DLD1 (cell line): ENCODE measurements around the gene FANCC.

Experiments used
- in situ Hi-C: cut with HindIII; loops from 2 replicates; pipeline ENCODE4 v1.10.0; 2017; ENCODE audit warnings: low sequenced_read_pairs

The FANCC gene

GRCh38 chr9:95201206-95201605, 116.3 kb downstream of the FANCC start:
- in situ Hi-C loops, result no loop called here

DNA sequence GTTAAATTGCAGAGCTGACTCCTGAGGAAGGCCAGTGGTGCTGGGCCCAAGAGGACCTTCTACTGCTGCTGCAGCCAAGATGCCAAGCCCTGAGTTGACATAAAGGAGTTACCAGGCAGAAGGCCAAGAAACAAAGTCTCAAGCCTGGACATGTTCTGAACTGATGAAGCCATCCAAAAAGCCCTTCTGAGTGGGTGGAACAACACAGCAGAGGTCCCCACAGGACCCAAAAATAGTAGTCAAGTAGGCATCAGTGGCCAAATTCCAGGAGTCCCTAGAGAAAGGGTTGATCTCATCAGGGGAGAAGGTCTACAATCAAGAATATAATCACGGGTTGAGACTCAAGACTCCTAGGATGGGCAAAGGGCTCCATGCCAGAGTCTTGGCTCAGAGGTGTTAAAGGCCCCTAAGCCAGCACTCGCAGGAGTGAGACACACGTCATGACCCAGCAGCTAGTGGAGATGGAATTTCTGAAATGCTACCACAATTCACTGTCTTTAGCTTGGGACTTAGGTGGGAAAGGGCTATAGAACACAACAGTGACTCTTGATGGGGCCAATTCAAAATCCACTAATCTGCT, 119.7 kb downstream of the FANCC start:
- in situ Hi-C loops, result no loop called here

DNA sequence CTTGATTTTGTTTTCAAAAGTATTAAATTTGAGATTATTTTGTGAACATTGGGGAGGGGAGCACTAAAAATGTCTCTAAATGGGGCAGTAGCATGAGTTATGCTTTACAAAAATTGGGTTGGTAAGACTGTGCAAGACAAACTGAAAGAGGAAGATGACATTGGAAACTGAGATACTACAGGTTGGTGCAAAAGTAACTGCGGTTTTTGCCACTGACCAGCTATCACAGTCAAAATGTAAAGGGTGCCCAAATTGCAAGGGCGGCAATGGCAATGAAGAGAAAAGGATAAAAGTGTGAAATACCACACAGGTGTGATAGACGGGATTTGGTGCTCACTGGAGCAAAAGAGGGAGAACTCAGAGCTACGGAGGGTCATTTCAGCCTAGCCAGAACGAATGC, 124.0 kb downstream of the FANCC start:
- in situ Hi-C loops, result no loop called here

DNA sequence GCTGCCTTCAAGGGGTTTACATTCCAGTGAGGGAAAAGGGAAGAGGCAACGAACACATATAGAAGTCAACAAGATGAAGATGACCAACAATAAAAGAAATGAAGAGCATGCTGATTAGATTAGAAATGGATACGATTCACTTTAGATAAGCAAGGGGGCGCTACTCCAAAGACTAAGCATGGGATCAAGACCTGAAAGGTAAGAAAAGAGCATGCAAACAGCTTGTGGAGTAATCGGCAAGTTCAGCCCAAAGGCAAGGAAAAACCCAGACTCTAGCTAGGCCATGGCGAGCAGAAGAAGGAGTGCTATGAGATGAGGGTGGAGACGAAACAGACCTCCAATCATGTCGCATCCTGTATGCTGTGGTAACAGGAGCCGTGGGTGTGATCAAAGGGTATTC, 124.4 kb downstream of the FANCC start:
- in situ Hi-C loops, result no loop called here

DNA sequence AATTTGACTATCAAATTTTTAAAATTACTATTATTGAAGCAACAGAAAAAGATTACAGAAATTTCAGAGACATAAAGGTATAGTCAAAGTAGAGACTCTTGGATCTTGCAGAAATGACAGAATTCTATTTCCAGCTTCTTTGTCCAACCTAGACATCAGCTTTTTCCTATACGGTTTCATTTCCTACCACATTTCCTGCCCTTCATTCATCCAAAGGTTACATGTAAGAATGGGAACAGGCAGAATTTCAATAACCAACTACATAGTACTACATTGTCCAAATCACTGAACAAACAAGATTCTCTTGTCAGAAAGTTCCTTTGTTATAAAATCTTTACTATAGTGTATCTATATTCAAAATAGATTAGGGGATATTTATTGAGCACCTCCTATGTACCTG, 124.9 kb downstream of the FANCC start:
- in situ Hi-C loops, result no loop called here

DNA sequence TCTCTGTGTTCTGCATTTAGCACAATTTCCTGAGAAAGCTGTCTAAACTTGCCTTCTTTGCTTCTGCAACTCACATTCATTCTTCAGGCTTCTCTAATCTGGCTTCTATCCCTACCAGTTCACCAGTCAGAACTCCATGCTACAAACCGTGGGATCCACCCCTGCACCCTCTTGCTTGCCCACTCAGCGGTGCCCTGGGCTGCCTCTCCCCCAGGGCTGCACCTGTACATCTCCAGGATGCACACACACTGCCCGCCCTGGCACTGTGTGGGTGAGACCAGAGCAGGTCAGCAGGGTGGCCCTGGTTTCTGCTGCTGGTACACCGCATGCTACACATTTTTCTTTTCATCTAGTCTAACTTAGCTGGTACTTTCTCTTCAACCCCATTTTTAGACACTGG, 127.1 kb downstream of the FANCC start:
- in situ Hi-C loops, result no loop called here

- in situ Hi-C loops, result no loop called here
Measured at GRCh38 chr9:95189251-95190098, 128.0 kb downstream of the FANCC start.

GRCh38 chr9:95188459-95188858, 129.1 kb downstream of the FANCC start:
- in situ Hi-C loops, result no loop called here

GRCh38 chr9:95185956-95186355, 131.6 kb downstream of the FANCC start:
- in situ Hi-C loops, result no loop called here

DNA sequence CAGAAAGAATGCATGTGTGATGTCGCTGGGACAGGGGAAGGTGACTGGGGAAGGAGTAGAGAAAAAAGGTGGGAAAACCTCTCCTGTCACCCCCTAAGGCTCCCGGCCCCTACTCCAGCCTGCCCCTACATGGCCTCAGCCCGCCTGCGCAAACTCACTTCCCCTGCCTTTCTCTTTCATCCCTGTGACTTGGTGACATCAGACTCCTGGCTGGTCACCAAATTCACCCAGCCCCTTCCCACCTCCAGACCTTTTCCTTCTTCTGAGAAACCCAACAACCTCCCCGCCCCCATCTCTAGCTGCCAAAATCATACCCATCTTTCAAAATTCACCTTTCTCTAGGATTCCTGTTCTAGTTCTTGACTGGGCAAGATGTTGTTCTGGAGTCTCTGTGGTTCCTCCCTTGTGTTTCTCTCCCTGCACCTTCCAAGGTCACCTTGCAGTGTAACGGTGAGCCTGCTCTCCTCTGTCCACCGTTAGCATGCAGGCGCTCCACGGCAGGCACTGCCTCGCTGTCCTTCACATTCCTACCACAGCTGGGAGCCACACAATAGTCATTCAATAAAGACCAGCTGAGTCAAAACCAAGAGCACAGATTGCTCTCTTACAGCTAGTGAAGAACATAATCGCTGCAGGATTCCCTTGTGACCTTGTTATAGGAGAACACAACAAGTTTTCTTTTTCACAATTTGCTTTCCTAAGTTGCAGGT, 134.5 kb downstream of the FANCC start:
- in situ Hi-C loops, result no loop called here

- in situ Hi-C loops, result no loop called here
Measured at GRCh38 chr9:95181835-95182234, 135.7 kb downstream of the FANCC start.

- in situ Hi-C loops, result no loop called here
Measured at GRCh38 chr9:95181226-95181818, 136.2 kb downstream of the FANCC start.

- in situ Hi-C loops, result no loop called here
Measured at GRCh38 chr9:95177617-95178016, 139.9 kb downstream of the FANCC start.

- in situ Hi-C loops, result no loop called here
Measured at GRCh38 chr9:95176755-95177319, 140.7 kb downstream of the FANCC start.

DNA sequence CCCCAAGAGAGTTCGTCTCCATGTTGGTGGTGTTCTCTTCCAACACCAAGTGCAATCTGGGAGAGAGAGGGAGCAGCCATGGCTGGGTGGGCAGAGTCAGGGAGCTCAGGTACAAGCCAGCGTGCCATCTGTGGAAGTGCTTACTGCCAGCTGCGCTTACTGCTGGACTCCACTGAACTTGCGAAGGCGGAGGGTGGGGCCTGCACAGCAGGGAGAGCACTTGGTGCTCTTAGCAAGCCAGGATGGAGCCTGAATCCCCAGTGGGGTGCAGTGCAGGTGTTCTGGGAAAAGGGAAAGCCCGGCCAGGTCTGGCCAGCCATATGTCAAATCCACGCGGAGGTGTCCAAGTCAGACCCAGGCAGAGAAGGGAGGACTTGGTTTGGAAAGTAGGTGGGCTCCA, 142.0 kb downstream of the FANCC start:
- in situ Hi-C loops, result no loop called here

GRCh38 chr9:95174038-95174437, 143.5 kb downstream of the FANCC start:
- in situ Hi-C loops, result no loop called here

GRCh38 chr9:95171596-95171995, 145.9 kb downstream of the FANCC start:
- in situ Hi-C loops, result no loop called here

DNA sequence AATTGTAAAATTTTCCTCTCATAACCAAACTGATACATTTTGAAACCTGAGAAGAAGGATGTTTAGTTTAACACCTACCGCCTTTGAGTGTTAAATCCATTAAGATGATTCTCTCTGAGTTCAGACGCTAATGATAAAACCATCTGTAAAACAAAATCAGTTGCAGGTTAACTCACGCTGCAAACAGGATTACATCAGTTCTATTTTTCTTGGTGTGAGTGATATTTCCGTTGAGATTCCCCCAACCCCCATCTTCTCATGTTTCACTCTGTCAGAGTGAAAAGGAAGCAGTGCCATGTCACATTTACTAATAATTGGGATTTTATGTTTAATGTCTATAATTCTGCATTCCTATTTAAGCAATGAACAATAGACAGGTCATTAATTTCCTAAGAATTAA, 146.5 kb downstream of the FANCC start:
- in situ Hi-C loops, result no loop called here

- in situ Hi-C loops, result no loop called here
Measured at GRCh38 chr9:95167998-95168397, 149.5 kb downstream of the FANCC start.

- in situ Hi-C loops, result no loop called here
Measured at GRCh38 chr9:95165004-95165403, 152.5 kb downstream of the FANCC start.

- in situ Hi-C loops, result no loop called here
Measured at GRCh38 chr9:95157481-95158151, 159.9 kb downstream of the FANCC start.
